Parathyroid adenoma (tissue), 2 donors: ENCODE results near the gene ISOC2.
"Not testable (repeated sequence)": the region's sequence is repeated elsewhere in the genome, so short reads cannot be mapped to it uniquely, and the experiment has no call there.

ENCODE experiments used
- H2AFZ ChIP-seq: fragments of 300-600 bp; sonication (generic); one replicate; pipeline ENCODE4 v1.7.0; 2017; ENCODE audit warnings: antibody characterized with exemption, mild to moderate bottlenecking
- H3K27ac ChIP-seq: fragments of 300-600 bp; sonication (generic); one replicate; pipeline ENCODE4 v1.7.0; 2017
- H3K27me3 ChIP-seq: fragments of 300-600 bp; sonication (generic); one replicate; pipeline ENCODE4 v1.7.0; 2017; ENCODE audit warnings: low read length; ENCODE audit not compliant: control insufficient read depth, insufficient read depth
- H3K36me3 ChIP-seq: fragments of 300-600 bp; sonication (generic); one replicate; pipeline ENCODE4 v1.7.0; 2017; ENCODE audit warnings: low read length; ENCODE audit not compliant: control insufficient read depth, insufficient read depth
- H3K4me1 ChIP-seq: fragments of 300-600 bp; sonication (generic); one replicate; pipeline ENCODE4 v1.7.0; 2017; ENCODE audit warnings: control low read depth
- H3K4me2 ChIP-seq: fragments of 300-600 bp; sonication (generic); one replicate; pipeline ENCODE4 v1.7.0; 2017; ENCODE audit warnings: low read length
- H3K4me3 ChIP-seq: fragments of 300-600 bp; sonication (generic); one replicate; pipeline ENCODE4 v1.7.0; 2017; ENCODE audit warnings: low read depth, low read length
- H3K79me2 ChIP-seq: fragments of 300-600 bp; sonication (generic); one replicate; pipeline ENCODE4 v1.7.0; 2017; ENCODE audit warnings: control low read depth
- H3K9ac ChIP-seq: fragments of 300-600 bp; sonication (generic); one replicate; pipeline ENCODE4 v1.7.0; 2017; ENCODE audit warnings: mild to moderate bottlenecking
- H3K9me3 ChIP-seq: fragments of 300-600 bp; sonication (generic); one replicate; pipeline ENCODE4 v1.7.0; 2017; ENCODE audit warnings: low read length; ENCODE audit not compliant: control insufficient read depth
- CTCF ChIP-seq: fragments of 300-600 bp; sonication (generic); IDR thresholded peaks from one replicate; pipeline ENCODE4 v1.7.0; 2017; ENCODE audit warnings: antibody characterized with exemption, mild to moderate bottlenecking
- donor health status: primary hyperparathyroidism.

The ISOC2 gene

GRCh38 chr19:55431183-55431582, 30.3 kb downstream of the ISOC2 start:
- Histone ChIP-seq H3K4me3 (no peak overlapping the region), H3K36me3 (no peaks in the 10 kb centered on the region), H3K79me2 (no peaks in the 10 kb centered on the region), H3K27me3 (peaks cover 8% of the 10 kb centered on the region), H3K9ac (no peak overlapping the region), H3K4me2 (no peak overlapping the region), H3K9me3 (no peaks in the 10 kb centered on the region), H2AFZ (no peak overlapping the region), H3K27ac (no peak overlapping the region), H3K4me1 (no peaks in the 10 kb centered on the region)
- TF ChIP-seq CTCF, result no peak

GRCh38 chr19:55426042-55426441, 35.4 kb downstream of the ISOC2 start:
- Histone ChIP-seq H3K36me3 (no peaks in the 10 kb centered on the region), H2AFZ (no peak overlapping the region), H3K9ac (no peak overlapping the region), H3K79me2 (no peaks in the 10 kb centered on the region), H3K9me3 (no peaks in the 10 kb centered on the region), H3K27me3 (no peaks in the 10 kb centered on the region), H3K4me1 (no peaks in the 10 kb centered on the region), H3K4me3 (no peak overlapping the region), H3K4me2 (no peak overlapping the region), H3K27ac (no peak overlapping the region)
- TF ChIP-seq CTCF, result no peak

GRCh38 chr19:55424518-55424917, 36.9 kb downstream of the ISOC2 start:
- Histone ChIP-seq H3K27me3 (no peaks in the 10 kb centered on the region), H3K4me3 (no peak overlapping the region), H2AFZ (no peak overlapping the region)

GRCh38 chr19:55423225-55424005, 38.0 kb downstream of the ISOC2 start:
- no peak overlapping the region for H2AFZ ChIP-seq
- TF ChIP-seq CTCF, result no peak
- H3K36me3 ChIP-seq, result no peaks in the 10 kb centered on the region
- H3K4me2 ChIP-seq, result no peak overlapping the region
- no peaks in the 10 kb centered on the region for H3K9me3 ChIP-seq
- H3K4me1 ChIP-seq, result no peaks in the 10 kb centered on the region
- no peak overlapping the region for H3K9ac ChIP-seq
- no peak overlapping the region for H3K4me3 ChIP-seq
- H3K27me3 ChIP-seq, result no peaks in the 10 kb centered on the region
- no peaks in the 10 kb centered on the region for H3K79me2 ChIP-seq
- no peak overlapping the region for H3K27ac ChIP-seq

More at GRCh38 chr19:55424518-55424917, 36.9 kb downstream of the ISOC2 start:
- Histone ChIP-seq H3K4me2 (no peak overlapping the region), H3K9ac (no peak overlapping the region), H3K9me3 (no peaks in the 10 kb centered on the region), H3K27ac (no peak overlapping the region), H3K4me1 (no peaks in the 10 kb centered on the region), H3K79me2 (no peaks in the 10 kb centered on the region), H3K36me3 (no peaks in the 10 kb centered on the region)
- no peak for TF ChIP-seq CTCF

GRCh38 chr19:55421281-55421680, 40.2 kb downstream of the ISOC2 start:
- H3K27me3 ChIP-seq, H3K9me3 ChIP-seq, H3K4me1 ChIP-seq, H3K36me3 ChIP-seq, H3K4me2 ChIP-seq, H3K4me3 ChIP-seq, H2AFZ ChIP-seq, H3K79me2 ChIP-seq, H3K27ac ChIP-seq, H3K9ac ChIP-seq: not testable (repeated sequence)
